Measurements from ENCODE around the gene PGF.

Gene PGF

DNA sequence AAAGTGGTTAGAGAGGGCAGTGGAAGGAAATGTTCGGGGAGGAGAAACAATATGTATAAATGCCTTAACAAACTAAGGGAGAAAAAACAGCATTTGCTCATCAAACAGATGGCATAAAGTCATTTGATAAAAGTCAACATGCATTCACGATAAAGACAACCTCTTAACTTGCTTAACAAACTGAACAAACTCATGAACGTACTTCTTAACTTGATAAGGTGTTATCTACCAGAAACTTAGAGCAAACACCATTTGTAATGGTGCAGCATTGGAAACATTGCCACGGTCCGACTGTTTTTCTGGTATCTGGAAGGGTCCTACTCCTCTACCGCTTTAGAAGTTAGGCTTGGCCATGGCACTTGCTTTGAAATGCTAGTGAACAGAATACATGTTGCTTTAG is 28.2 kb downstream of the PGF start:
- DNase-seq (ENCODE audit: low spot score), result no peak
- no peak for TF ChIP-seq CTCF (IDR thresholded peaks at IDR 0.05; ENCODE audit: extremely low read depth, missing control alignments)

- DNase-seq (ENCODE audit: low spot score), result no peak
- TF ChIP-seq CTCF (IDR thresholded peaks at IDR 0.05; ENCODE audit: extremely low read depth, missing control alignments), result no peak
Observed at GRCh38 chr14:74924061-74924460, 31.3 kb downstream of the PGF start.

DNA sequence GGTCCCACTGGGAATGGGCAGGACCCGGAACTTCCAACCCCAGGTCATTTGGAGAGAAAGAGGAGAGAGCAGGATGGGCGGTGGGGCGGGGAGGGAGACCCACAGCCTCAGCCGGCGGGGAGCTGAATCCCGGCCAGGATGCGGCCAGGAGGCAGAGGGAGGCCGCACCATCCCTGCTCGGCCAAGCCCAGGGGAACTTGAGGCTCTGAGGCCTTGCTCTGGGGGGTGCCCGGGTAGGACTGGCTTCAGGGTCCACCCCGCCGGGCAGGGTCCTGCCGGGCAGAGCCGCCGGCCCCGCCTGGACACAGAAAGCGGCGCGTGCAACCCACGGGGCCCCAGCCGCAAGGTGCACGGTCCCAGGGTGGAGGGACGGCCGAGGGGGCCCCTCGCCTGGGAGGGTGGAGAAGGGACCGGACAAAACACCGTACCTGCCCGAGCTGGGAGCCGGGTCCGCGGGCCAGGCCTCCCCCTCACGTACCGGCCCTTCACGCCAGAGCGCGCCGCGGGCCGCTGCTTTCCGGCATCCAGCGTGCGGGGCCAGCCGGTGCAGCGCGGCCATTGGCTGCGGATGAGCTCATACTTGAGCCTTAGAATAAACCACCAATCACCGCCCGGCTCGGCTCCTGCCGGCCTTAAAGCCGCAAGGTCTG is 32.5 kb downstream of the PGF start, which contains the start of gene RPS6KL1:
Gene RPS6KL1, minus strand, starts transcription at position 509 of the 650 bp plus-strand sequence. CDS start 1,719 bp downstream, outside the sequence.
- peak; percentile 94 for DNase-seq (ENCODE audit: low spot score)
- TF ChIP-seq CTCF (IDR thresholded peaks at IDR 0.05; ENCODE audit: extremely low read depth, missing control alignments), result no peak

DNA sequence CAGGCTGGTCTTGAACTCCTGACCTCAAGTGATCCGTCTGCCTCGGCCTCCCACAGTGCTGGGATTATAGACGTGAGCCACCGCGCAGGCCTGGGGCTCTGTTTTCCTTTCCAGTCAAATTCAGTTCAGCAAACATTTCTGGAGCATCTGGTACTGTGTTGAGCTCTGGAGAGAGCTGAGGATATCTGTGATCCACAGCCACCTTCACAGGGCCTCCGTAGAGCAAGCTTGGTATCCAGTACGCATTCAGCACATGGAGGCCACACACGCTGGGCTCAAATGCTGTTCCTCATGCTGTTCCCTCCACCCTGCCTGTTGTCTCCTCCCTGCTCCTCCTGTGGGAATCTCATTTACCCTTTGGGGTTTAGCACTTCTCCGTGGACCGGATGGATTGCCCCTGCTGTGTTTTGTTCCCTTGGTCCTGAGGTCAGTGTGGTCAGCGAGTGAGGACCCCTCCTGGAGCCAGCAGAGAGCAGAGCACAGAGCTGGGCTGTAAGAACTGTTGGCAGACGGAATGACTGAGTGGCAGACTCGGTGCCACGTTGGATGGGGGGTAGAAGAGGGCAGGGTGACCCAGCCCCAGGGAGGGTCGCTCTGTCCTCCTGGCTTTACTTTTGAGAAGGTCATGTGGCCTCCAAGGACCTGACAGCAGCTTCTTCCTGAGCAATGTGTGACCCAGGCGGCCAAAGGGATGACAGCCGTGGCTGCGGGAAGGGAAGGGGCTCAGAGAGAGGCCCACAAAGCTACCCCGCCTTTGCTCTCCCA is 33.2 kb downstream of the PGF start:
- no peak for DNase-seq (ENCODE audit: low spot score)
- no peak for TF ChIP-seq CTCF (IDR thresholded peaks at IDR 0.05; ENCODE audit: extremely low read depth, missing control alignments)

DNA sequence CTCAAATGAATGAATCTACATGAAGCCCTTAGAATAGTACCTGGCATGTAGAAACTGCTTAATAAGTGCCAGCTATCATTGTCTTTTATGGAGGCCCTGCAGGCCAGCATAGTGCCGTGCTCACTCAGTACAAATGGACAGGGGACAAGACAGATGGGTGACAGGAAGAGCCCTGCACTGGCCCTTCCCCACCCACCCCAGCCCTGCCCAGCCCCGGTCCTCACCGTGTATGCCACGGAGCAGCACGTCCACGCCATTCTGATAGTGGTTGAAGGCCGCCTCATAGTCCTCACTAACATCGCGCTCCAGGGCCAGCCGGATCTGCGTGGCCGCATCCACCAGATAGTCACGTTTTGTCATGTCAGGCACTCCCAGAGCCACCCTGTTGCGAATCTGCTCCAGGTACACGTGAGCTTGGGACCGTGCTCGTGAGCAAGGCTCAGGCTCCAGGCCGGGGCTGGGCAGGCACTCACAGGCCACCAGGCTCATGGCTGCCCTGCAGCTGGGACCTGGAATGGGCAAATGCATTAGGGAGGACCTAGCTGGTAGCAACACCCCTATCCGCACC is 34.3 kb downstream of the PGF start:
- no peak for TF ChIP-seq CTCF (IDR thresholded peaks at IDR 0.05; ENCODE audit: extremely low read depth, missing control alignments)
- no peak for DNase-seq (ENCODE audit: low spot score)

- no peak for DNase-seq (ENCODE audit: low spot score)
- TF ChIP-seq CTCF (IDR thresholded peaks at IDR 0.05; ENCODE audit: extremely low read depth, missing control alignments), result no peak
Observed at GRCh38 chr14:74920281-74920680, 35.1 kb downstream of the PGF start.
